PC-9 (cell line): ENCODE data around the gene TTC28. TPM values are rescaled to one million over a fixed set of nuclear protein-coding genes. Genes with fewer than 3 reads are reported as not detected.

Experiments used
- BruUV-seq: library from RNA; stranded (reverse); fragments of 400-500 nt; replicated peaks from 2 replicates; lab custom pipeline; 2021; lab: Mats Ljungman, UMichigan
- CTCF ChIA-PET: fragments of 300-600 bp; sonication (Branson Sonifier 250); formaldehyde crosslinking; loops from one replicate; lab custom pipeline; 2022; ENCODE audit warnings: antibody characterized with exemption; lab: Charles Lee
- POLR2A ChIA-PET: fragments of 300-600 bp; sonication (Branson Sonifier 250); formaldehyde crosslinking; loops from one replicate; lab custom pipeline; 2022; ENCODE audit warnings: antibody characterized with exemption; ENCODE audit not compliant: unreplicated experiment; lab: Charles Lee
- DNase-seq, 2 experiments: peaks; one replicate each; pipeline versions ENCODE4 v3.0.0 to v3.0.0-alpha.2; 2015 to 2022; ENCODE audit warnings: mixed read lengths in 1 of 2
- H2AFZ ChIP-seq: fragments of 200-600 bp; sonication (generic); 2 replicates; pipeline ENCODE4 v1.8.1; 2017; ENCODE audit warnings: antibody characterized with exemption
- H3F3A ChIP-seq: fragments of 200-600 bp; sonication (generic); 2 replicates; pipeline ENCODE4 v1.8.1; 2017; ENCODE audit warnings: antibody characterized with exemption, mild to moderate bottlenecking, low read depth; ENCODE audit not compliant: insufficient read depth
- H3K27ac ChIP-seq: fragments of 200-600 bp; sonication (generic); 2 replicates; pipeline ENCODE4 v1.6.1; 2016; ENCODE audit warnings: mixed run types
- H3K27me3 ChIP-seq: fragments of 200-600 bp; sonication (generic); 2 replicates; pipeline ENCODE4 v1.6.1; 2016; ENCODE audit warnings: low read depth, mixed run types; ENCODE audit not compliant: insufficient read depth
- H3K36me3 ChIP-seq: fragments of 200-600 bp; sonication (generic); 2 replicates; pipeline ENCODE4 v1.6.1; 2016; ENCODE audit warnings: low read depth, mixed run types
- H3K4me1 ChIP-seq: fragments of 200-600 bp; sonication (generic); replicated peaks from 2 replicates; pipeline ENCODE4 v1.6.1; 2016; ENCODE audit warnings: mixed run types; ENCODE audit not compliant: insufficient read depth
- H3K4me2 ChIP-seq: fragments of 200-600 bp; sonication (generic); 2 replicates; pipeline ENCODE4 v1.6.1; 2017; ENCODE audit warnings: mixed run types
- H3K4me3 ChIP-seq: fragments of 200-600 bp; sonication (generic); 2 replicates; pipeline ENCODE4 v1.6.1; 2016; ENCODE audit warnings: mixed run types
- H3K79me2 ChIP-seq: fragments of 200-600 bp; sonication (generic); 2 replicates; pipeline ENCODE4 v1.6.1; 2017; ENCODE audit warnings: low read depth, mixed run types
- H3K9me2 ChIP-seq: fragments of 200-600 bp; sonication (generic); 2 replicates; pipeline ENCODE4 v1.8.1; 2017; ENCODE audit warnings: mild to moderate bottlenecking; ENCODE audit not compliant: insufficient read depth
- H3K9me3 ChIP-seq: fragments of 200-600 bp; sonication (generic); 2 replicates; pipeline ENCODE4 v1.8.1; 2016; ENCODE audit warnings: low read depth; ENCODE audit not compliant: insufficient read depth
- H4K20me1 ChIP-seq: fragments of 200-600 bp; sonication (generic); 2 replicates; pipeline ENCODE4 v1.8.1; 2017; ENCODE audit not compliant: insufficient read depth
- EZH2 ChIP-seq: fragments of 200-600 bp; sonication (generic); IDR thresholded peaks from 2 replicates; pipeline ENCODE4 v1.8.0; 2017; ENCODE audit warnings: antibody characterized with exemption, low read depth
- intact Hi-C: fragments of 100-400 bp; cut with micrococcal nuclease; formaldehyde crosslinking; loops from one replicate; pipeline ENCODE4 v1.10.0; 2022; ENCODE audit not compliant: unreplicated experiment
- total RNA-seq: library from RNA; stranded (reverse); gene quantifications from 2 replicates; pipeline ENCODE4 v1.2.3, GENCODE V29; 2021
- TF ChIP-seq, protein P1 (sequence below): fragments of 200-600 bp; sonication (generic); conservative IDR thresholded peaks from 2 replicates; pipeline ENCODE4 v1.6.1; 2017; ENCODE audit warnings: mixed run types, antibody characterized with exemption, mild to moderate bottlenecking, moderate library complexity

The TTC28 gene
- total RNA-seq, 1 experiment from 2014 or later = 6.7 TPM

DNA sequence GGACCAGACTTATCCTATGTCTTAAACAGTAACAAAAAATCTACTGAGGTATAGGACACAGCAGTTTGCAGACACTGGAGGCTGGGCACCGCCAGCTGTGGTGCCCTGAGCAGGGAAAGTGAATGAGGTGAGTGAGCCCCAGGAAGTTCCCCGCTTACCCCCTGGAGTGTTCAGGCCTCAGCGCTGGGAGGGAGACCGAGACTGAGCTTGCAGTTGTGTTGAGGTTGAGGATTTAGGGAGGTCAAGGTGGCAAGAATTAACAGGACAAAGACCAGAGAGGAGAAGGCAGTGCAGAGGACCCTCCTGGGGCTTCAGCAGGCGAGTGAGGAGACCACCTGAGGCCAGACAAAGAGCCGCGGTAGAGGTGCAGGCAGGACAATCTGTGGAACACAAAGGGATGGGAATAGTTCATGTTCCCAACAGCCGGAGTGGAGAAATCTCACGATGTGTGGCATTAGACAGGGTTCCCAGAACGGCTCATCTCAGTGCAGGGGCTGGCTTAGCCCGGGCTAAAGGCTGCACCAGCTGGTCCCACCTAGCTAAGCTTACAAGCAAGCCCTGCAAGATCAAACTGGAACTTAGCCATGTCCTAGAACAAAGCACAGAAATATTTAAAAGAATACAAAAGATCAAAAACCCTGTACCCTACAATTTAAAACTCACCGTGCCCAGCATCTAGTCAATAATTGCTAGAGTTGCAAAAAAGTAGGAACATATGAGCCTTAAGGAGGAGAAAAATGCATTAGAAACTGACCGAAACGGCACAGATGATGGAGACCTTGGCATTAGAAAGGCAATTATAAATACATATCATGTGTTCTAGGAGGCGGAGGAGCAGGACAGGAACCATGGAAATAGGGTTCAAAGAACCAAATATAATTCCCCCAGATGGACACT, 713.2 kb downstream of the TTC28 start:
- no TSS peak for BruUV-seq
- Histone ChIP-seq H2AFZ (no peak overlapping the region), H3K9me3 (no peaks in the 10 kb centered on the region; the same call in 1 of the 2 replicates), H3K4me1 (no peaks in the 10 kb centered on the region), H4K20me1 (no peaks in the 10 kb centered on the region), H3K27me3 (no peaks in the 10 kb centered on the region), H3F3A (no peaks in the 10 kb centered on the region), H3K36me3 (no peaks in the 10 kb centered on the region), H3K79me2 (no peaks in the 10 kb centered on the region), H3K27ac (no peak overlapping the region), H3K9me2 (no peaks in the 10 kb centered on the region), H3K4me3 (no peak overlapping the region), H3K4me2 (no peak overlapping the region)
- ChIA-PET CTCF (interaction anchor here (0.5 kb wide), 1 partner anchor 554 kb away, joined by 3 read pairs; no protein-coding TSS in a partner anchor), POLR2A (no interaction called here)
- TF ChIP-seq, protein P1, sequence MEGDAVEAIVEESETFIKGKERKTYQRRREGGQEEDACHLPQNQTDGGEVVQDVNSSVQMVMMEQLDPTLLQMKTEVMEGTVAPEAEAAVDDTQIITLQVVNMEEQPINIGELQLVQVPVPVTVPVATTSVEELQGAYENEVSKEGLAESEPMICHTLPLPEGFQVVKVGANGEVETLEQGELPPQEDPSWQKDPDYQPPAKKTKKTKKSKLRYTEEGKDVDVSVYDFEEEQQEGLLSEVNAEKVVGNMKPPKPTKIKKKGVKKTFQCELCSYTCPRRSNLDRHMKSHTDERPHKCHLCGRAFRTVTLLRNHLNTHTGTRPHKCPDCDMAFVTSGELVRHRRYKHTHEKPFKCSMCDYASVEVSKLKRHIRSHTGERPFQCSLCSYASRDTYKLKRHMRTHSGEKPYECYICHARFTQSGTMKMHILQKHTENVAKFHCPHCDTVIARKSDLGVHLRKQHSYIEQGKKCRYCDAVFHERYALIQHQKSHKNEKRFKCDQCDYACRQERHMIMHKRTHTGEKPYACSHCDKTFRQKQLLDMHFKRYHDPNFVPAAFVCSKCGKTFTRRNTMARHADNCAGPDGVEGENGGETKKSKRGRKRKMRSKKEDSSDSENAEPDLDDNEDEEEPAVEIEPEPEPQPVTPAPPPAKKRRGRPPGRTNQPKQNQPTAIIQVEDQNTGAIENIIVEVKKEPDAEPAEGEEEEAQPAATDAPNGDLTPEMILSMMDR = no peak
- no peak for TF ChIP-seq EZH2
- intact Hi-C loops = no loop called here
- no peak for DNase-seq

DNA sequence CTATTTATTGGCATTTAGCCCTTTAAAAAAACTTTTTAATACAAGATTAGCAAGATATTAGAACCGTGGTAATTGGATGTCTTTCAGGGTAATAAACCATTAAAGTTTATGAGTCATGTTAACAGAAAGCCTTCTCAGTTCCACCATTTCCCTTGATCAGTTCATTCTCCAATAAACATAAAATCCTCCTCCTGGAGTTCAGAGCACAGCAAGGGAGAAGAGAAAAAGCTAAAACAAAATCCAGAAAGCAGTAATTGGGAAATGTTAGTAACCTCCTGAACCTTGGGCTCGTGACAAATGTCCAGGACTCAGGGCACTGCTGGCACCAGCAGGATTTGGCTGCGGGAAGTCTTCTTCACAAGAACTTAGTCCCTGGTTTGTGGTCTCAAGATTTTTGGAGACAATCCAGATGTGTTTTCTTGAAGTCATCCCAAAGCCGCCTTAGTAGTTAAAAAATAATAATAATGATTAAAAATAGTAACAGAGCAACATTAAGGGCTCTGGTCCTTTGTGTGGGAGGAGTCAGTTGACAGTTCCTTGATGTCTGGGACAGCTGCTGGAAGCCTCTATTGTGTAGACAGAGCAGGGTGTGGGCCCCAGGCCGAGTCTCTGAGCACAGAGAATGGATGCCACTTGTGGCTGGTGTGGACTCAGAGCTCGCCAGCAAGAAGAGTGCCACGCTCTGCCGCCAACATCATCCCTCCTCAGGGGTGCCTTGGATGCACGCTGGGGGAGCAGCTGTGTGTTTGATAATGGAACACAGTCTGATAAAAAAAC, 717.2 kb downstream of the TTC28 start:
- intact Hi-C loops = no loop called here
- Histone ChIP-seq H3K4me2 (no peak overlapping the region), H3K27ac (no peak overlapping the region), H3K36me3 (no peaks in the 10 kb centered on the region), H3K9me2 (no peaks in the 10 kb centered on the region), H3K9me3 (no peaks in the 10 kb centered on the region), H3K4me3 (no peak overlapping the region), H3F3A (no peaks in the 10 kb centered on the region), H2AFZ (no peak overlapping the region), H3K27me3 (no peaks in the 10 kb centered on the region), H3K4me1 (no peaks in the 10 kb centered on the region), H4K20me1 (no peaks in the 10 kb centered on the region), H3K79me2 (no peaks in the 10 kb centered on the region)
- no peak for DNase-seq
- TF ChIP-seq, protein P1 = no peak
- no peak for TF ChIP-seq EZH2
- POLR2A ChIA-PET = no interaction called here
- BruUV-seq = no TSS peak
- CTCF ChIA-PET = no interaction called here

DNA sequence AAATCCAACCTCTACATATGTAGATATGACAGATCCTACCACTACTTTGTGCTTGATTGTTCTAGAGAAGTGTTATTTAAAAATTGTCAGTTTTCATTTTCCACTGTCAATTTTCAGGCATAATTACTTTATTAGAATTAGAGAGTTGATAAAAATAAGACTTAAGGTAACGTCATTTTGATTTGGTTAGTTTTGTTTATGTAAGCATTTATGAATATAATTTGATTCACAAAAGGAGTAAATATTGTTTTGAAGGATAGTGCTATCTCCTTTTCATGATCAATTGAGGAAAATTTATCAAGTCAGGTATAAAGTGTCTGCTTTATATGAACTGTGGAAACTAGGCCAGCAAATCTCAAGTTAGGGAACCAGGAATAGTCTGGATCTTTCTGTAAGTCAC, 718.0 kb downstream of the TTC28 start:
- no peak overlapping the region for H3K4me2 ChIP-seq
- TF ChIP-seq EZH2 = no peak
- TF ChIP-seq, protein P1 = no peak
- no TSS peak for BruUV-seq
- no peak overlapping the region for H3K27ac ChIP-seq
- H3K4me1 ChIP-seq = no peaks in the 10 kb centered on the region
- no peaks in the 10 kb centered on the region for H3K9me3 ChIP-seq
- H3K79me2 ChIP-seq = no peaks in the 10 kb centered on the region
- H2AFZ ChIP-seq = no peak overlapping the region
- POLR2A ChIA-PET = no interaction called here
- no peak for DNase-seq
- intact Hi-C loops = no loop called here
- H3K4me3 ChIP-seq = no peak overlapping the region
- CTCF ChIA-PET = no interaction called here
- no peaks in the 10 kb centered on the region for H3K9me2 ChIP-seq
- no peaks in the 10 kb centered on the region for H3K36me3 ChIP-seq
- H3K27me3 ChIP-seq = no peaks in the 10 kb centered on the region
- H4K20me1 ChIP-seq = no peaks in the 10 kb centered on the region
- H3F3A ChIP-seq = no peaks in the 10 kb centered on the region
